Tongue (tissue), 3 donors: Measurements from ENCODE around the gene TNNC2. TPM values are rescaled to one million over a fixed set of nuclear protein-coding genes. Genes with fewer than 3 reads are reported as not detected.

Experiments used
- DNase-seq: peaks from one replicate; pipeline ENCODE4 v3.0.0-alpha.2; 2015
- small RNA-seq: library from RNA; depleted of rRNA; stranded (forward); fragments of <200 nt; gene quantifications from one replicate; pipeline ENCODE3, GENCODE V24; 2014; ENCODE audit warnings: low replicate concordance
- total RNA-seq: library from RNA; depleted of rRNA; stranded (reverse); fragments of >200 nt; gene quantifications from one replicate; pipeline ENCODE4 v1.2.3, GENCODE V29; 2014

TNNC2 gene
- total RNA-seq, 1 donor from 2014 or later: 2,441 TPM

DNA sequence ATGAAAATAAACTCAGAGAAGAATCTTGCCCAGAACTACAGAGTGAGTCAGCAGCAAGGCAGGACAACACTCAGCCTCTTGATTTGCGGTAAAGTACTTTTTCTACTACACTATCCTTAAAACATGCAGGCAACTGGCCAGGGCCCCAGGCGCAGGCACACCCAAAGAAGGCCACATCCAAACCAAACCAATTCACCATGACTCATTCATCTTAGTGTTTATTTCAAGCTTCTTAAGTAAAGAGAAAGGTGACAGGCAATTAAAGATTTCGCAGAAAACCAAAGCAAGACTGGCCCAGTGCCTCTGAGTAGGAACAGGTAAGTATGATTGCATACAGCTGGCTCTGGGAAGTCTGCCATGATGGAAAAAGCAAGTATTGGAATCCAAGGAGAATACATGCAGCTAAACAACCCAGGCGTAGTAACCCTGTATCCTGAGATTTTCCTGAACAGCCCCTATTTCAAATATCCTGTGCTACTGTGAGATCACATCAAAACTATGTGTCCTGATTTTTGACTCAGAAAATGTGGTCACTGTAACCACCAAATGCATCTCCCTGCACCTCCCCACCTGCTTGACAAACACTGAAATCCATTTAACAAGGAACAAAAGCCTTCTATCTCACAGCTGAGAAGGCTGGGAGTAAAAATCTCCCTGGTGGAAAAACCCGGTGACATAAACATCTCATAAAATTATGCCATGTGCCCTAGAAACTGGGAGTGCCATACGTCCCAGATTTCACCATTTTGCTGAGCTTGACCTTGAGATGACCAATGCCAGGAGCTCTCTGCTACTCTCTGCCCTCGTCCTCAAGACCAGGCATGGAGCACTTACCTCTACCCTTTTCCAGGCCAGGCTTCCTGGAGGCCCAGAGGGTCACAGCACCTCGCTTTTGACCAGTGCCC, 47.8 kb downstream of the TNNC2 start:
- peak; percentile 93 for DNase-seq

- DNase-seq: no peak
Measured at GRCh38 chr20:45776931-45777330, 50.2 kb downstream of the TNNC2 start.

- no peak for DNase-seq
Measured at GRCh38 chr20:45775411-45775810, 51.7 kb downstream of the TNNC2 start.

- DNase-seq: no peak
Measured at GRCh38 chr20:45774945-45775344, 52.2 kb downstream of the TNNC2 start.

Small RNAs within 50 kb of the gene (small RNA-seq; reads per million reads assigned to genes)
- gene RNU6ATAC38P: not detected

Other genes with a start within 250 kb of the TNNC2 start
- gene WFDC8, start 248.0 kb downstream of the TNNC2 start, total RNA-seq: not detected
- not detected for gene WFDC10A, start 197.6 kb downstream of the TNNC2 start, total RNA-seq
- not detected for gene WFDC9, start 196.0 kb downstream of the TNNC2 start, total RNA-seq
- gene WFDC11, start 157.1 kb downstream of the TNNC2 start, total RNA-seq: not detected
- not detected for gene WFDC13, start 125.3 kb downstream of the TNNC2 start, total RNA-seq
- gene WFDC10B, start 122.3 kb downstream of the TNNC2 start, total RNA-seq: not detected
- gene SPINT4, start 105.0 kb downstream of the TNNC2 start, total RNA-seq: not detected
- not detected for gene WFDC3, start 35.4 kb downstream of the TNNC2 start, total RNA-seq
- gene DNTTIP1, start 35.4 kb downstream of the TNNC2 start, total RNA-seq: 16.9 TPM
- 13.8 TPM for gene UBE2C, start 14.7 kb downstream of the TNNC2 start, total RNA-seq
- 67.3 TPM for gene SNX21, start 6.5 kb upstream of the TNNC2 start, total RNA-seq
- gene ACOT8, start 30.1 kb upstream of the TNNC2 start, total RNA-seq: 27.7 TPM
- gene ZSWIM3, start 30.3 kb upstream of the TNNC2 start, total RNA-seq: 5.2 TPM
- gene ZSWIM1, start 53.9 kb upstream of the TNNC2 start, total RNA-seq: 3.3 TPM
- gene SPATA25, start 60.3 kb upstream of the TNNC2 start, total RNA-seq: 6.4 TPM
- 16.0 TPM for gene NEURL2, start 63.9 kb upstream of the TNNC2 start, total RNA-seq
- gene CTSA, start 64.0 kb upstream of the TNNC2 start, total RNA-seq: 32.6 TPM
- 14.0 TPM for gene PLTP, start 84.8 kb upstream of the TNNC2 start, total RNA-seq
- gene PCIF1, start 107.4 kb upstream of the TNNC2 start, total RNA-seq: 18.0 TPM
- 14.4 TPM for gene ZNF335, start 144.9 kb upstream of the TNNC2 start, total RNA-seq
- gene MMP9, start 181.6 kb upstream of the TNNC2 start, total RNA-seq: 1.9 TPM
- gene SLC12A5, start 201.9 kb upstream of the TNNC2 start, total RNA-seq: 0.21 TPM